Thyroid gland (tissue), 4 donors: ENCODE data around the gene FOXO6.

Experiments used
- POLR2A ChIP-seq, 2 donors: fragments of 450-650 bp; IDR thresholded peaks; one replicate each; pipeline ENCODE4 v1.6.1; 2017; ENCODE audit warnings: antibody characterized with exemption in 2 of 2, mild to moderate bottlenecking in 2 of 2, moderate library complexity in 1 of 2
- TF ChIP-seq, protein P1 (sequence below), 6 experiments: fragments of 200-600 bp in 3 of 6; fragments of 450-650 bp in 3 of 6; sonication (generic) in 3 of 6; IDR thresholded peaks; one replicate each; pipeline ENCODE4 v1.5.1; 2016 to 2019; ENCODE audit warnings: antibody characterized with exemption in 6 of 6, mild to moderate bottlenecking in 2 of 6, inconsistent platforms in 1 of 6, moderate library complexity in 1 of 6

DNA sequence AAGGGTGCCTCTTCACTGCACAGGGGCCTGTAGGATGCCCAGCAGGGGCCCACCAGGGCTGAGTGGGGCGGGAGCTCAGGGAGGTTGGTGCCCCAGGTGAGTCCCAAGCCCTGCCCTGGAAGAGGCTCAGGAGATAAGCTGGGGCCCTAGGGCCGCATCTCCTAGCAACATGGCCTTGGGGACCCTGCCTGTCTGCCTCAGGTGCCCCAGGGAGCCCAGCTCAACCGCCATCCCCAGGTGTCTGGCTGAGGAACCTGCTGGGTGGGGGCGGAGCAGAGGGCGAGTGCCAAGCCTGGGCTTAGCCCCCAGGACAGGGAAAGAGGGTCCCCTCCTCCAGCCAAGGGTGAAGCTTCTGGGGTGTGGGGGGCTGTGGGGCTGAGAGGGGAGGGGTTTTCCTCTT is 54.8 kb downstream of the FOXO6 start:
- TF ChIP-seq, protein P1, sequence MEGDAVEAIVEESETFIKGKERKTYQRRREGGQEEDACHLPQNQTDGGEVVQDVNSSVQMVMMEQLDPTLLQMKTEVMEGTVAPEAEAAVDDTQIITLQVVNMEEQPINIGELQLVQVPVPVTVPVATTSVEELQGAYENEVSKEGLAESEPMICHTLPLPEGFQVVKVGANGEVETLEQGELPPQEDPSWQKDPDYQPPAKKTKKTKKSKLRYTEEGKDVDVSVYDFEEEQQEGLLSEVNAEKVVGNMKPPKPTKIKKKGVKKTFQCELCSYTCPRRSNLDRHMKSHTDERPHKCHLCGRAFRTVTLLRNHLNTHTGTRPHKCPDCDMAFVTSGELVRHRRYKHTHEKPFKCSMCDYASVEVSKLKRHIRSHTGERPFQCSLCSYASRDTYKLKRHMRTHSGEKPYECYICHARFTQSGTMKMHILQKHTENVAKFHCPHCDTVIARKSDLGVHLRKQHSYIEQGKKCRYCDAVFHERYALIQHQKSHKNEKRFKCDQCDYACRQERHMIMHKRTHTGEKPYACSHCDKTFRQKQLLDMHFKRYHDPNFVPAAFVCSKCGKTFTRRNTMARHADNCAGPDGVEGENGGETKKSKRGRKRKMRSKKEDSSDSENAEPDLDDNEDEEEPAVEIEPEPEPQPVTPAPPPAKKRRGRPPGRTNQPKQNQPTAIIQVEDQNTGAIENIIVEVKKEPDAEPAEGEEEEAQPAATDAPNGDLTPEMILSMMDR (IDR thresholded peaks at IDR 0.05) = no peak
- no peak for TF ChIP-seq POLR2A (IDR thresholded peaks at IDR 0.05)
